Measurements from ENCODE around the gene THBS4. TPM values are rescaled to one million over a fixed set of nuclear protein-coding genes. Genes with fewer than 3 reads are reported as not detected.

THBS4 gene
- polyA plus RNA-seq, 1 donor from 2014 or later: 6.3 TPM

DNA sequence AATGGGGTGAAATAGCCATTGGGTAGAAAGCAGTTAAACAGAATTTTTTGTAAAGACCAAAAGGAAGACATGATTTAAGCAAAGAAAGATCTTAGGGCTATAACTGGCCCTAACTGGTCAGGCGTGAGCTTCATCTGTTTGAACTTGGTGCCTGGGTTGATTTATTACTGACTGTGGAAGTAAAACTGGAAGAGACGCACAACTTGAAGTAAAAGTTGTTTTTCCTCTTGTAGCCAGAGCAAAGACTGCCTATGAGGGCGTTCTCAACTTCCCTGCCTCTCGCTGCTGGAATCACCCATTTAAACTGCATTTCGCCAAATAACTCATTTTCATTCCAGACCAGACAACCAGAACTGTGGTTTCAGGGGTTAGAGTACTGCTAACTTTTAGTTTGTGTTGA lies 1.5 kb downstream of the THBS4 start:
- Histone ChIP-seq H3K9ac (ENCODE audit: low read length) (no peak overlapping the region), H3K79me2 (replicated peaks; ENCODE audit: insufficient read depth, low read length) (no peaks in the 10 kb centered on the region), H3K27ac (ENCODE audit: low read length) (no peak overlapping the region), H3K27me3 (ENCODE audit: insufficient read depth, low read depth, low read length) (peaks cover 38% of the 10 kb centered on the region), H3K4me2 (ENCODE audit: low read length) (no peak overlapping the region), H2AFZ (ENCODE audit: low read depth, low read length) (no peak overlapping the region), H3K36me3 (ENCODE audit: insufficient read depth, low read length) (no peaks in the 10 kb centered on the region), H3K4me3 (ENCODE audit: low read length) (no peak overlapping the region), H3K9me2 (ENCODE audit: insufficient read depth, low read length) (no peaks in the 10 kb centered on the region), H3K9me3 (ENCODE audit: low read length) (no peaks in the 10 kb centered on the region), H3F3A (ENCODE audit: insufficient read depth, low read length, poor library complexity, severe bottlenecking) (no peaks in the 10 kb centered on the region), H4K20me1 (ENCODE audit: insufficient read depth) (no peaks in the 10 kb centered on the region)
- TF ChIP-seq TAF1 (IDR thresholded peaks at IDR 0.05; ENCODE audit: low read depth): no peak
- no peak for TF ChIP-seq RAD21 (conservative IDR thresholded peaks at IDR 0.05)
- no peak for TF ChIP-seq EZH2 (IDR thresholded peaks at IDR 0.05; ENCODE audit: borderline replicate concordance, insufficient read depth, low read length, poor library complexity, severe bottlenecking)
- TF ChIP-seq MXI1 (conservative IDR thresholded peaks at IDR 0.05; ENCODE audit: poor library complexity, severe bottlenecking): no peak
- TF ChIP-seq, protein P1, sequence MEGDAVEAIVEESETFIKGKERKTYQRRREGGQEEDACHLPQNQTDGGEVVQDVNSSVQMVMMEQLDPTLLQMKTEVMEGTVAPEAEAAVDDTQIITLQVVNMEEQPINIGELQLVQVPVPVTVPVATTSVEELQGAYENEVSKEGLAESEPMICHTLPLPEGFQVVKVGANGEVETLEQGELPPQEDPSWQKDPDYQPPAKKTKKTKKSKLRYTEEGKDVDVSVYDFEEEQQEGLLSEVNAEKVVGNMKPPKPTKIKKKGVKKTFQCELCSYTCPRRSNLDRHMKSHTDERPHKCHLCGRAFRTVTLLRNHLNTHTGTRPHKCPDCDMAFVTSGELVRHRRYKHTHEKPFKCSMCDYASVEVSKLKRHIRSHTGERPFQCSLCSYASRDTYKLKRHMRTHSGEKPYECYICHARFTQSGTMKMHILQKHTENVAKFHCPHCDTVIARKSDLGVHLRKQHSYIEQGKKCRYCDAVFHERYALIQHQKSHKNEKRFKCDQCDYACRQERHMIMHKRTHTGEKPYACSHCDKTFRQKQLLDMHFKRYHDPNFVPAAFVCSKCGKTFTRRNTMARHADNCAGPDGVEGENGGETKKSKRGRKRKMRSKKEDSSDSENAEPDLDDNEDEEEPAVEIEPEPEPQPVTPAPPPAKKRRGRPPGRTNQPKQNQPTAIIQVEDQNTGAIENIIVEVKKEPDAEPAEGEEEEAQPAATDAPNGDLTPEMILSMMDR (IDR thresholded peaks at IDR 0.05; ENCODE audit: poor library complexity, severe bottlenecking): no peak
- TF ChIP-seq SMC3 (conservative IDR thresholded peaks at IDR 0.05; ENCODE audit: poor library complexity): no peak
- TF ChIP-seq, protein P2, sequence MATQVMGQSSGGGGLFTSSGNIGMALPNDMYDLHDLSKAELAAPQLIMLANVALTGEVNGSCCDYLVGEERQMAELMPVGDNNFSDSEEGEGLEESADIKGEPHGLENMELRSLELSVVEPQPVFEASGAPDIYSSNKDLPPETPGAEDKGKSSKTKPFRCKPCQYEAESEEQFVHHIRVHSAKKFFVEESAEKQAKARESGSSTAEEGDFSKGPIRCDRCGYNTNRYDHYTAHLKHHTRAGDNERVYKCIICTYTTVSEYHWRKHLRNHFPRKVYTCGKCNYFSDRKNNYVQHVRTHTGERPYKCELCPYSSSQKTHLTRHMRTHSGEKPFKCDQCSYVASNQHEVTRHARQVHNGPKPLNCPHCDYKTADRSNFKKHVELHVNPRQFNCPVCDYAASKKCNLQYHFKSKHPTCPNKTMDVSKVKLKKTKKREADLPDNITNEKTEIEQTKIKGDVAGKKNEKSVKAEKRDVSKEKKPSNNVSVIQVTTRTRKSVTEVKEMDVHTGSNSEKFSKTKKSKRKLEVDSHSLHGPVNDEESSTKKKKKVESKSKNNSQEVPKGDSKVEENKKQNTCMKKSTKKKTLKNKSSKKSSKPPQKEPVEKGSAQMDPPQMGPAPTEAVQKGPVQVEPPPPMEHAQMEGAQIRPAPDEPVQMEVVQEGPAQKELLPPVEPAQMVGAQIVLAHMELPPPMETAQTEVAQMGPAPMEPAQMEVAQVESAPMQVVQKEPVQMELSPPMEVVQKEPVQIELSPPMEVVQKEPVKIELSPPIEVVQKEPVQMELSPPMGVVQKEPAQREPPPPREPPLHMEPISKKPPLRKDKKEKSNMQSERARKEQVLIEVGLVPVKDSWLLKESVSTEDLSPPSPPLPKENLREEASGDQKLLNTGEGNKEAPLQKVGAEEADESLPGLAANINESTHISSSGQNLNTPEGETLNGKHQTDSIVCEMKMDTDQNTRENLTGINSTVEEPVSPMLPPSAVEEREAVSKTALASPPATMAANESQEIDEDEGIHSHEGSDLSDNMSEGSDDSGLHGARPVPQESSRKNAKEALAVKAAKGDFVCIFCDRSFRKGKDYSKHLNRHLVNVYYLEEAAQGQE (IDR thresholded peaks at IDR 0.05; ENCODE audit: borderline replicate concordance): no peak
- TF ChIP-seq EP300 (conservative IDR thresholded peaks at IDR 0.05; ENCODE audit: poor library complexity, severe bottlenecking): no peak
- TF ChIP-seq POLR2AphosphoS5 (IDR thresholded peaks at IDR 0.05): no peak

DNA sequence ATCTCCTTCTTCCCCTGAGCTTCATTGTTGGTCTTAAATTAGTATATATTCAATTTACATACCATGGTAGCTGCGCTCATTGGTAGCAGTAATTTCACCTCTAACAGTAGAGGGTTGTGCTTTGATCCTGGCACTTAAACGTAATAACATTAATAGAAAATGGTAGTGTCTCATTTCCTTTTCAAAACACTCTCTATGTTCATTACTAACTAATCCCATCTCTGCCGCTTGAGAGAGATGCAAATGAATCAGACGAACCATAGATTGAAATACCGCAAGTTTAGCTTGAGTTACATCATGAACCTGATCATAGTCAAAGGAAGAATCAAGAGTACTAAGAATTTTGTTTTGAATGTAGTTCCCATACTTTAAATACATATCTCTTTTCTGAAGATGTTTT lies 2.2 kb downstream of the THBS4 start:
- Histone ChIP-seq H3K79me2 (replicated peaks; ENCODE audit: insufficient read depth, low read length) (no peaks in the 10 kb centered on the region), H3K9me2 (ENCODE audit: insufficient read depth, low read length) (no peaks in the 10 kb centered on the region), H3K4me2 (ENCODE audit: low read length) (no peak overlapping the region), H3K9ac (ENCODE audit: low read length) (no peak overlapping the region), H3K36me3 (ENCODE audit: insufficient read depth, low read length) (no peaks in the 10 kb centered on the region), H2AFZ (ENCODE audit: low read depth, low read length) (no peak overlapping the region), H3K27me3 (ENCODE audit: insufficient read depth, low read depth, low read length) (peaks cover 38% of the 10 kb centered on the region), H3K27ac (ENCODE audit: low read length) (no peak overlapping the region), H4K20me1 (ENCODE audit: insufficient read depth) (no peaks in the 10 kb centered on the region), H3K4me3 (ENCODE audit: low read length) (no peak overlapping the region), H3F3A (ENCODE audit: insufficient read depth, low read length, poor library complexity, severe bottlenecking) (no peaks in the 10 kb centered on the region), H3K9me3 (ENCODE audit: low read length) (no peaks in the 10 kb centered on the region)
- TF ChIP-seq SMC3 (conservative IDR thresholded peaks at IDR 0.05; ENCODE audit: poor library complexity) (no peak), POLR2AphosphoS5 (IDR thresholded peaks at IDR 0.05) (no peak), TAF1 (IDR thresholded peaks at IDR 0.05; ENCODE audit: low read depth) (no peak), EZH2 (IDR thresholded peaks at IDR 0.05; ENCODE audit: borderline replicate concordance, insufficient read depth, low read length, poor library complexity, severe bottlenecking) (no peak), EP300 (conservative IDR thresholded peaks at IDR 0.05; ENCODE audit: poor library complexity, severe bottlenecking) (no peak), MXI1 (conservative IDR thresholded peaks at IDR 0.05; ENCODE audit: poor library complexity, severe bottlenecking) (no peak), RAD21 (conservative IDR thresholded peaks at IDR 0.05) (no peak)
- TF ChIP-seq, protein P2 (IDR thresholded peaks at IDR 0.05; ENCODE audit: borderline replicate concordance): no peak
- TF ChIP-seq, protein P1 (IDR thresholded peaks at IDR 0.05; ENCODE audit: poor library complexity, severe bottlenecking): no peak
